HCT116 (cell line): ENCODE results near the gene GORASP1. TPM values are rescaled to one million over a fixed set of nuclear protein-coding genes. Genes with fewer than 3 reads are reported as not detected.

Source experiments
- ATAC-seq: fragments of 200-7000 bp; cut with Tn5 transposase; 2 replicates; pipeline ENCODE4 v1.9.1; 2020; ENCODE audit warnings: mild to moderate bottlenecking, moderate library complexity
- BruUV-seq: library from RNA; stranded (reverse); fragments of 400-500 nt; replicated peaks from 2 replicates; lab custom pipeline; 2021; lab: Mats Ljungman, UMichigan
- CTCF ChIA-PET: fragments of 300-600 bp; sonication (Branson Sonifier 250); formaldehyde crosslinking; loops from one replicate; lab custom pipeline; 2021; ENCODE audit warnings: antibody characterized with exemption; lab: Charles Lee
- POLR2A ChIA-PET: fragments of 300-600, 350-600 bp; sonication (Branson Sonifier 250); formaldehyde crosslinking; loops from one replicate; lab custom pipeline; 2021; ENCODE audit warnings: antibody characterized with exemption; lab: Charles Lee
- RAD21 ChIA-PET, 2 experiments: fragments of 300-600 bp; sonication (Branson Sonifier 250); formaldehyde crosslinking; loops; one replicate each; lab custom pipeline; 2023; ENCODE audit warnings: low total read pairs in 2 of 2; ENCODE audit not compliant: uncharacterized antibody in 2 of 2, unreplicated experiment in 2 of 2, low non-redundant PET in 1 of 2; lab: Charles Lee
- DNase-seq: peaks from one replicate; pipeline ENCODE4 v3.0.0-alpha.2; 2010; ENCODE audit warnings: low read depth, low spot score
- H2AFZ ChIP-seq: fragments of 200-600 bp; shearing (Covaris generic), sonication (generic); 2 replicates; pipeline ENCODE4 v1.6.1; 2017; ENCODE audit warnings: low read depth, mixed run types, mixed read lengths, antibody characterized with exemption, low read length; ENCODE audit not compliant: poor library complexity, severe bottlenecking
- H3K27ac ChIP-seq: 2 replicates; pipeline ENCODE4 v1.5.1; 2012; ENCODE audit warnings: low read depth, low read length
- H3K27me3 ChIP-seq: fragments of 200-600 bp; sonication (generic); 2 replicates; pipeline ENCODE4 v1.6.1; 2016; ENCODE audit warnings: mixed run types, low read length, mixed read lengths; ENCODE audit not compliant: insufficient read depth
- H3K36me3 ChIP-seq, 2 experiments: fragments of 200-500 bp in 1 of 2; fragments of 200-600 bp in 1 of 2; sonication (Bioruptor generic) in 1 of 2; sonication (generic) in 1 of 2; 2 replicates each; pipeline versions ENCODE4 v1.5.1 to v1.6.1; 2014 to 2016; ENCODE audit warnings: low read length in 2 of 2, inconsistent platforms in 1 of 2, mixed read lengths in 1 of 2, mixed run types in 1 of 2; ENCODE audit not compliant: insufficient read depth in 2 of 2, control insufficient read depth in 1 of 2
- H3K4me1 ChIP-seq, 2 experiments: fragments of 200-600 bp in 1 of 2; sonication (generic) in 1 of 2; 2 replicates each; pipeline versions ENCODE4 v1.5.1 to v1.6.1; 2012 to 2017; ENCODE audit warnings: low read length in 2 of 2, inconsistent platforms in 1 of 2, mild to moderate bottlenecking in 1 of 2, mixed read lengths in 1 of 2, mixed run types in 1 of 2, moderate library complexity in 1 of 2; ENCODE audit not compliant: insufficient read depth in 2 of 2, control insufficient read depth in 1 of 2
- H3K4me2 ChIP-seq: fragments of 200-600 bp; sonication (generic); 2 replicates; pipeline ENCODE4 v1.6.1; 2017; ENCODE audit warnings: mixed run types, low read length, mixed read lengths
- H3K4me3 ChIP-seq, 2 experiments: fragments of 200-600 bp in 1 of 2; sonication (generic) in 1 of 2; replicated peaks in 1 of 2; 2 replicates each; pipeline ENCODE4 v1.5.1; 2011 to 2016; ENCODE audit warnings: low read length in 2 of 2, control low read depth in 1 of 2, low read depth in 1 of 2, mild to moderate bottlenecking in 1 of 2, mixed read lengths in 1 of 2, mixed run types in 1 of 2
- H3K79me2 ChIP-seq: fragments of 200-600 bp; sonication (generic); 2 replicates; pipeline ENCODE4 v1.6.1; 2017; ENCODE audit warnings: mild to moderate bottlenecking, mixed run types, low read length, moderate library complexity, mixed read lengths; ENCODE audit not compliant: insufficient read depth
- H3K9ac ChIP-seq: fragments of 200-600 bp; sonication (generic); 2 replicates; pipeline ENCODE4 v1.6.1; 2016; ENCODE audit warnings: low read length, mixed read lengths
- H3K9me2 ChIP-seq: fragments of 200-600 bp; sonication (generic), shearing (Covaris generic); 2 replicates; pipeline ENCODE4 v1.6.1; 2017; ENCODE audit warnings: mixed run types, mild to moderate bottlenecking, moderate library complexity; ENCODE audit not compliant: insufficient read depth
- H3K9me3 ChIP-seq, 2 experiments: fragments of 200-500 bp in 1 of 2; fragments of 200-600 bp in 1 of 2; sonication (Bioruptor generic) in 1 of 2; sonication (generic) in 1 of 2; 2 replicates each; pipeline ENCODE4 v1.6.1; 2014 to 2017; ENCODE audit warnings: low read length in 2 of 2, mixed read lengths in 2 of 2, inconsistent platforms in 1 of 2, low read depth in 1 of 2, mild to moderate bottlenecking in 1 of 2, mixed run types in 1 of 2, moderate library complexity in 1 of 2; ENCODE audit not compliant: control insufficient read depth in 1 of 2, insufficient read depth in 1 of 2
- H4K20me1 ChIP-seq: fragments of 200-600 bp; sonication (generic), shearing (Covaris generic); 2 replicates; pipeline ENCODE4 v1.6.1; 2017; ENCODE audit warnings: mixed run types, mild to moderate bottlenecking, moderate library complexity; ENCODE audit not compliant: insufficient read depth
- ATF3 ChIP-seq: IDR thresholded peaks from 2 replicates; pipeline ENCODE4 v1.6.1; 2012
- CBX3 ChIP-seq: IDR thresholded peaks from 2 replicates; pipeline ENCODE4 v1.6.1; 2012; ENCODE audit warnings: low read depth
- CTCF ChIP-seq, 3 experiments: fragments of 200-600 bp in 1 of 3; sonication (generic) in 1 of 3; IDR thresholded peaks in 2 of 3; conservative IDR thresholded peaks in 1 of 3; 2 replicates each; pipeline ENCODE4 v1.5.1; 2012 to 2017; ENCODE audit warnings: low read depth in 2 of 3, low read length in 2 of 3, antibody characterized with exemption in 1 of 3, borderline replicate concordance in 1 of 3, control low read depth in 1 of 3, mild to moderate bottlenecking in 1 of 3, mixed read lengths in 1 of 3, mixed run types in 1 of 3, moderate library complexity in 1 of 3; ENCODE audit not compliant: insufficient read depth in 1 of 3
- ELF1 ChIP-seq: IDR thresholded peaks from 2 replicates; pipeline ENCODE4 v1.6.1; 2012; ENCODE audit warnings: low read depth, borderline replicate concordance
- EZH2 ChIP-seq: fragments of 200-600 bp; sonication (generic); IDR thresholded peaks from 2 replicates; pipeline ENCODE4 v1.6.1; 2017; ENCODE audit warnings: antibody characterized with exemption, mixed run types
- MAX ChIP-seq: IDR thresholded peaks from 2 replicates; pipeline ENCODE4 v1.6.1; 2012
- POLR2A ChIP-seq: IDR thresholded peaks from 2 replicates; pipeline ENCODE4 v1.7.0; 2011; ENCODE audit warnings: borderline replicate concordance; ENCODE audit not compliant: insufficient read depth, insufficient read length; ENCODE audit errors: extremely low read depth
- RAD21 ChIP-seq: IDR thresholded peaks from 2 replicates; pipeline ENCODE4 v1.6.1; 2012; ENCODE audit warnings: low read depth, mild to moderate bottlenecking
- REST ChIP-seq: IDR thresholded peaks from 2 replicates; pipeline ENCODE4 v1.6.1; 2012; ENCODE audit warnings: low read depth
- SP1 ChIP-seq: IDR thresholded peaks from 2 replicates; pipeline ENCODE4 v1.6.1; 2012; ENCODE audit warnings: low read depth
- YY1 ChIP-seq: IDR thresholded peaks from 2 replicates; pipeline ENCODE4 v1.6.1; 2011; ENCODE audit warnings: low read length, low read depth, moderate library complexity, mild to moderate bottlenecking; ENCODE audit not compliant: insufficient replicate concordance; ENCODE audit errors: extremely low read depth
- ZBTB33 ChIP-seq: IDR thresholded peaks from 2 replicates; pipeline ENCODE4 v1.6.1; 2011; ENCODE audit warnings: mild to moderate bottlenecking, low read length, moderate library complexity; ENCODE audit not compliant: insufficient replicate concordance; ENCODE audit errors: extremely low read depth
- ZFX ChIP-seq: fragments of 450-650 bp; IDR thresholded peaks from 2 replicates; pipeline ENCODE4 v1.6.1; 2017
- ZNF274 ChIP-seq: fragments of 200-500 bp; sonication (Bioruptor generic); IDR thresholded peaks from 2 replicates; pipeline ENCODE4 v1.6.1; 2014; ENCODE audit warnings: mild to moderate bottlenecking, low read depth, low read length, inconsistent platforms
- intact Hi-C: fragments of 100-400 bp; cut with micrococcal nuclease; formaldehyde crosslinking; loops from 2 replicates; pipeline ENCODE4 v1.10.0; 2022
- total RNA-seq: library from RNA; stranded (reverse); gene quantifications from one replicate; pipeline ENCODE4 v1.2.1, GENCODE V29; 2021; ENCODE audit not compliant: unreplicated experiment

GORASP1 gene
- total RNA-seq, 1 experiment from 2014 or later: 38.8 TPM

GRCh38 chr3:39137991-39138803 is 30.8 kb upstream of the GORASP1 start:
- Histone ChIP-seq H3K4me1 (peaks cover 33% of the 10 kb centered on the region in 2 experiments), H3K27me3 (no peaks in the 10 kb centered on the region), H3K4me3 (no peak overlapping the region), H3K4me2 (no peak overlapping the region), H3K27ac (no peak overlapping the region), H3K79me2 (peaks cover 7% of the 10 kb centered on the region; the same call in 1 of the 2 replicates), H3K9me3 (no peaks in the 10 kb centered on the region), H2AFZ (no peak overlapping the region), H4K20me1 (no peaks in the 10 kb centered on the region), H3K9ac (no peak overlapping the region), H3K9me2 (no peaks in the 10 kb centered on the region)
- POLR2A ChIA-PET: no interaction called here
- TF ChIP-seq SP1: no peak
- no peak for TF ChIP-seq CBX3
- no peak for TF ChIP-seq REST
- TF ChIP-seq ZNF274: no peak
- TF ChIP-seq ELF1: no peak
- no peak for TF ChIP-seq CTCF (IDR thresholded peaks at IDR 0.05 in 2 of 3, conservative IDR thresholded peaks at IDR 0.05 in 1 of 3; ENCODE audit: borderline replicate concordance in 1 of 3, insufficient read depth in 1 of 3, low read depth in 2 of 3, low read length in 2 of 3)
- no peak for TF ChIP-seq EZH2
- TF ChIP-seq ATF3: no peak
- no peak for TF ChIP-seq YY1
- no peak for TF ChIP-seq RAD21
- TF ChIP-seq POLR2A: no peak
- no peak for TF ChIP-seq MAX
- no peak for TF ChIP-seq ZFX
- TF ChIP-seq ZBTB33: no peak
- TF ChIP-seq, all 23 proteins: peak for 0
- intact Hi-C loops: no loop called here
- ChIA-PET CTCF (no interaction called here), RAD21 (no interaction called here)
- H3K36me3 ChIP-seq: peaks cover 5 to 10% of the 10 kb centered on the region in 2 experiments
- ATAC-seq (no peak), DNase-seq (no peak)
- no TSS peak for BruUV-seq
